HG02840 (cell line): ENCODE measurements around the gene IL7R.

Source experiments
- ATAC-seq: cut with Tn5 transposase; IDR thresholded peaks from one replicate; pipeline ENCODE4 v1.9.1; 2021; ENCODE audit warnings: mild to moderate bottlenecking, moderate library complexity, moderate number of reproducible peaks; ENCODE audit not compliant: unreplicated experiment, low FRiP score

IL7R gene

GRCh38 chr5:35856765-35857351, at the start of gene IL7R:
TSS of gene IL7R (plus strand) at chr5:35856891. CDS start at chr5:35856978, 87 bp downstream.
- ATAC-seq: no peak

GRCh38 chr5:35810601-35811000, 46.1 kb upstream of the IL7R start:
- no peak for ATAC-seq

GRCh38 chr5:35811108-35811741, 45.5 kb upstream of the IL7R start:
- ATAC-seq: no peak

GRCh38 chr5:35813521-35813920, 43.2 kb upstream of the IL7R start:
- ATAC-seq: no peak

GRCh38 chr5:35815089-35815936, 41.4 kb upstream of the IL7R start:
- ATAC-seq: no peak

GRCh38 chr5:35816881-35817521, 39.7 kb upstream of the IL7R start:
- no peak for ATAC-seq

- no peak for ATAC-seq
These were observed 37.7 kb upstream of the IL7R start for GRCh38 chr5:35819026-35819425.

GRCh38 chr5:35819668-35820067, 37.0 kb upstream of the IL7R start:
- ATAC-seq: no peak

- ATAC-seq: no peak
These were observed 36.0 kb upstream of the IL7R start for GRCh38 chr5:35820735-35821134.

- ATAC-seq: no peak
These were observed 35.2 kb upstream of the IL7R start for GRCh38 chr5:35821513-35821912.

- no peak for ATAC-seq
These were observed 34.2 kb upstream of the IL7R start for GRCh38 chr5:35822511-35822910.

- ATAC-seq: no peak
These were observed 33.2 kb upstream of the IL7R start for GRCh38 chr5:35823347-35824098.

GRCh38 chr5:35826056-35826455, 30.6 kb upstream of the IL7R start:
- no peak for ATAC-seq

- ATAC-seq: no peak
These were observed 30.1 kb upstream of the IL7R start for GRCh38 chr5:35826554-35826953.

GRCh38 chr5:35828082-35828598, 28.6 kb upstream of the IL7R start:
- ATAC-seq: no peak

- ATAC-seq: no peak
These were observed 26.1 kb upstream of the IL7R start for GRCh38 chr5:35830587-35830986.

- ATAC-seq: no peak
These were observed 23.9 kb upstream of the IL7R start for GRCh38 chr5:35832762-35833161.

- ATAC-seq: no peak
These were observed 23.5 kb upstream of the IL7R start for GRCh38 chr5:35833224-35833623.

GRCh38 chr5:35835796-35836742, 20.6 kb upstream of the IL7R start:
- ATAC-seq: no peak
